Keratinocyte (primary cell): ENCODE measurements around the gene CCSER1.

Source experiments
- EZH2 ChIP-seq: IDR thresholded peaks from one replicate; pipeline ENCODE4 v1.6.1; 2012; ENCODE audit warnings: inconsistent platforms, mild to moderate bottlenecking, low read length, moderate library complexity
- TF ChIP-seq, protein P1 (sequence below), 3 experiments: IDR thresholded peaks in 1 of 3; conservative IDR thresholded peaks in 1 of 3; optimal IDR thresholded peaks in 1 of 3; 2 replicates in 2 of 3; 3 replicates in 1 of 3; pipeline versions ENCODE3 to v1.5.1; 2011; ENCODE audit warnings: low read length in 3 of 3, mild to moderate bottlenecking in 3 of 3, moderate library complexity in 2 of 3, control low read depth in 1 of 3, inconsistent platforms in 1 of 3; ENCODE audit not compliant: insufficient read depth in 2 of 3; ENCODE audit errors: extremely low read depth in 1 of 3

DNA sequence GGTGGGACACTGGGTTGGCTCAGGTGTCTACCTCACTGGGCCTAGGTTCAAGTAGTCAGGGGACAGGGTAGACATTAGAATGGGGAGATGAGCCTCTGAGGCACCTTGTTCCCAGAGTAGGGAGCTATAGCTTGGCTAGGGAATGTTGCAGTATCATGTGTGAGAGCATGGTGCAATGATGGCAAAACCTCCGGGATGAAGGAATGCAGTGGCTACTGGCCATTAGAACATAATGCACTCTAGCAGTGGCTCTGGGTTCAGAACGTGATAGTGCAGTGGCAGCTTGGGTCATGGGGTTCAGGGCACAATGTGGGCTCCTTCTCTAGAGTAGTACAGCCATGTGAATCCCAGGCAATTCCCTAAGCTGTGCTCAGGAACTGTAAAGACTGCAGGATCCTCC is 471.5 kb downstream of the CCSER1 start:
- TF ChIP-seq, protein P1, sequence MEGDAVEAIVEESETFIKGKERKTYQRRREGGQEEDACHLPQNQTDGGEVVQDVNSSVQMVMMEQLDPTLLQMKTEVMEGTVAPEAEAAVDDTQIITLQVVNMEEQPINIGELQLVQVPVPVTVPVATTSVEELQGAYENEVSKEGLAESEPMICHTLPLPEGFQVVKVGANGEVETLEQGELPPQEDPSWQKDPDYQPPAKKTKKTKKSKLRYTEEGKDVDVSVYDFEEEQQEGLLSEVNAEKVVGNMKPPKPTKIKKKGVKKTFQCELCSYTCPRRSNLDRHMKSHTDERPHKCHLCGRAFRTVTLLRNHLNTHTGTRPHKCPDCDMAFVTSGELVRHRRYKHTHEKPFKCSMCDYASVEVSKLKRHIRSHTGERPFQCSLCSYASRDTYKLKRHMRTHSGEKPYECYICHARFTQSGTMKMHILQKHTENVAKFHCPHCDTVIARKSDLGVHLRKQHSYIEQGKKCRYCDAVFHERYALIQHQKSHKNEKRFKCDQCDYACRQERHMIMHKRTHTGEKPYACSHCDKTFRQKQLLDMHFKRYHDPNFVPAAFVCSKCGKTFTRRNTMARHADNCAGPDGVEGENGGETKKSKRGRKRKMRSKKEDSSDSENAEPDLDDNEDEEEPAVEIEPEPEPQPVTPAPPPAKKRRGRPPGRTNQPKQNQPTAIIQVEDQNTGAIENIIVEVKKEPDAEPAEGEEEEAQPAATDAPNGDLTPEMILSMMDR (optimal IDR thresholded peaks at IDR 0.05 in 1 of 3, IDR thresholded peaks at IDR 0.05 in 1 of 3, conservative IDR thresholded peaks at IDR 0.05 in 1 of 3; ENCODE audit: extremely low read depth in 1 of 3, insufficient read depth in 2 of 3, low read length in 3 of 3), result no peak
- TF ChIP-seq EZH2, result no peak
